ENCODE measurements around the gene MRPS35. TPM values are rescaled to one million over a fixed set of nuclear protein-coding genes. Genes with fewer than 3 reads are reported as not detected.

Gene MRPS35
- total and polyA plus RNA-seq, 2 donors (not counting 1 experiment from before 2014, with no cell fraction given): 17.4 to 24.5 TPM

DNA sequence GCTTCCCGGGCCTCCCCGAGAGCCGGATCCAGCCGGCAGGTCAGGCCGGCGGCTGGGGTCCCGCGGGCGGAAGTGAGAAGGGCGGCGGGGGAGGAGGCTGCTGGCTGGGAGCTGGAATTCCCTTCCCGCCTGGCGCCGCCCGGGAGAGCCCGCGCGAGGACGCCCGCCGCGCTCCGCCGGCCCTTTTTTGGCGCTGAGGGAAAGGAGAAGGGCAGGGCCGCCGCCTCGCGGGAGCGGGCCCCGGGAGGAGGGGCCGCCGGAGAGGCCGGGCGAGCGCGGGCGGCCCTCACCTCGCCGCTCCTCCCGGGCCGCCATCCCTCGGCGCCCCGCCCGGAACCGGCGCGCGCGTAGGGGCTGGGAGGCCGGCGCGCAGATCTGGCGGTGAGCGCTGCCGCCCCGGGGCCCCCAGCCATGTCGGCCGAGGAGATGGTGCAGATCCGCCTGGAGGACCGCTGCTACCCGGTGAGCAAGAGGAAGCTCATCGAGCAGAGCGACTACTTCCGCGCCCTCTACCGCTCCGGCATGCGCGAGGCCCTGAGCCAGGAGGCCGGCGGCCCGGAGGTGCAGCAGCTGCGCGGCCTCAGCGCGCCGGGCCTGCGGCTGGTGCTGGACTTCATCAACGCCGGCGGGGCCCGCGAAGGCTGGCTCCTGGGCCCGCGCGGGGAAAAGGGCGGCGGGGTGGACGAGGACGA, 69.4 kb downstream of the MRPS35 start, which contains the start of the genes KLHL42 and MANSC4:
TSS of gene KLHL42 (plus strand) at position 314 of the 692 bp plus-strand sequence. CDS start at position 412, 98 bp downstream.
TSS of gene MANSC4 (minus strand) at position 317 of the 692 bp plus-strand sequence. CDS start 8,960 bp downstream, outside the sequence.
- no peaks in the 10 kb centered on the region for H4K20me1 ChIP-seq (ENCODE audit: control insufficient read depth, insufficient read depth, low read length, poor library complexity, severe bottlenecking)
- peak within 1 kb of the TSS; percentile 90 for H3K27ac Mint-ChIP-seq

More for the DNA sequence above, 69.4 kb downstream of the MRPS35 start, which contains the start of the genes KLHL42 and MANSC4:
- CTCF ChIA-PET: interaction anchor here (0.9 to 2.7 kb wide), 5 partner anchors 9 to 70 kb away, joined by 3 to 13 read pairs (median 3); partner anchors contain the start of gene MRPS35
- peaks cover 25% of the 10 kb centered on the region for H3K79me2 ChIP-seq (ENCODE audit: control insufficient read depth, insufficient read depth, low read length)
- H3K9me3 ChIP-seq (ENCODE audit: control extremely low read depth in 1 of 3, control insufficient read depth in 2 of 3, insufficient read depth in 1 of 3, low read length in 2 of 3): no peaks in the 10 kb centered on the region
- Mint-ChIP-seq H3K9me3 (ENCODE audit: insufficient read depth) (no peaks in the 10 kb centered on the region), H3K4me3 (peak within 1 kb of the TSS; percentile 90), H3K27me3 (no peaks in the 10 kb centered on the region), H3K4me1 (peaks cover 29% of the 10 kb centered on the region)
- no peak for TF ChIP-seq CTCF (IDR thresholded peaks at IDR 0.05)
- intact Hi-C loops (cut with micrococcal nuclease): loop anchor here (1.0 to 10.0 kb wide), 3 partner anchors 41 to 255 kb away; partner anchors contain the start of genes MRPS35 and PPFIBP1
- peak within 1 kb of the TSS; percentile 99 for H3K4me2 ChIP-seq (replicated peaks; ENCODE audit: low read depth, low read length, poor library complexity, severe bottlenecking)
- WGBS (ENCODE audit: insufficient coverage): under 1% methylated on average over 92 of the region's 92 CpGs
- H3K36me3 ChIP-seq (replicated peaks in 1 of 2; ENCODE audit: control extremely low read depth in 1 of 2, control insufficient read depth in 1 of 2, extremely low read depth in 1 of 2, insufficient read depth in 2 of 2, low read length in 1 of 2): no peaks in the 10 kb centered on the region
- H3K27me3 ChIP-seq (replicated peaks in 1 of 4; ENCODE audit: control extremely low read depth in 1 of 4, control insufficient read depth in 3 of 4, insufficient read depth in 4 of 4, low read length in 3 of 4): no peaks in the 10 kb centered on the region
- POLR2A ChIA-PET: interaction anchor here (2.0 kb wide), 1 partner anchor 70 kb away, joined by 9 read pairs; the partner anchor contains the start of gene MRPS35
- peak within 1 kb of the TSS; percentile 87 for H3K9ac ChIP-seq (ENCODE audit: low read length)
- peak within 1 kb of the TSS in 1 of 2 donors; percentile 69 for H3K27ac ChIP-seq (ENCODE audit: low read length in 2 of 2)
- H3K4me3 ChIP-seq (ENCODE audit: control extremely low read depth in 1 of 5, extremely low read depth in 1 of 5, insufficient read depth in 1 of 5, low read depth in 2 of 5, low read length in 4 of 5): peak within 1 kb of the TSS; percentile 39 to 81 (median 67)
- H2AFZ ChIP-seq (ENCODE audit: insufficient read depth, low read depth, low read length, poor library complexity, severe bottlenecking): peak within 1 kb of the TSS; percentile 95
- peak; percentile 83 for DNase-seq
- peaks cover 11 to 15% of the 10 kb centered on the region in 2 donors for H3K4me1 ChIP-seq (ENCODE audit: control insufficient read depth in 2 of 2, insufficient read depth in 2 of 2, low read length in 2 of 2)
- ATAC-seq (ENCODE audit: low read depth): peak; percentile 86
